ENCODE measurements around the gene WWOX.
"Not testable (repeated sequence)": the region's sequence is repeated elsewhere in the genome, so short reads cannot be mapped to it uniquely, and the experiment has no call there.

Gene WWOX
- 19.3 reads per million, percentile 46 among the genes with 10 or more reads in this experiment for total RNA-seq

- peak; percentile 95 for DNase-seq
Observed at GRCh38 chr16:78099271-78100111, at the start of gene WWOX. WWOX (plus strand) TSS chr16:78099654.

GRCh38 chr16:78050734-78051400 is 48.6 kb upstream of the WWOX start:
- DNase-seq, result no peak

GRCh38 chr16:78057803-78058564 is 41.5 kb upstream of the WWOX start:
- DNase-seq, result no peak

- not testable (repeated sequence) for DNase-seq
Observed at GRCh38 chr16:78059806-78060205, 39.6 kb upstream of the WWOX start.

GRCh38 chr16:78060295-78060694 is 39.2 kb upstream of the WWOX start:
- no peak for DNase-seq

GRCh38 chr16:78060809-78061208 is 38.6 kb upstream of the WWOX start:
- DNase-seq, result no peak

- DNase-seq, result no peak
Observed at GRCh38 chr16:78065319-78065718, 34.1 kb upstream of the WWOX start.

GRCh38 chr16:78069913-78070312 is 29.5 kb upstream of the WWOX start:
- DNase-seq, result no peak

- DNase-seq, result no peak
Observed at GRCh38 chr16:78072275-78072674, 27.2 kb upstream of the WWOX start.

- no peak for DNase-seq
Observed at GRCh38 chr16:78075800-78076199, 23.7 kb upstream of the WWOX start.

GRCh38 chr16:78081341-78081740 is 18.1 kb upstream of the WWOX start:
- no peak for DNase-seq

- DNase-seq, result no peak
Observed at GRCh38 chr16:78091419-78091818, 8.0 kb upstream of the WWOX start.

GRCh38 chr16:78092758-78093157 is 6.7 kb upstream of the WWOX start:
- no peak for DNase-seq

GRCh38 chr16:78094166-78094565 is 5.3 kb upstream of the WWOX start:
- DNase-seq, result no peak

- DNase-seq, result no peak
Observed at GRCh38 chr16:78094998-78095397, 4.5 kb upstream of the WWOX start.

- no peak for DNase-seq
Observed at GRCh38 chr16:78096386-78096785, 3.1 kb upstream of the WWOX start.

GRCh38 chr16:78097548-78097947 is 1.9 kb upstream of the WWOX start:
- no peak for DNase-seq

GRCh38 chr16:78098087-78098486 is 1.4 kb upstream of the WWOX start:
- no peak for DNase-seq

GRCh38 chr16:78098595-78099270 is 721 bp upstream of the WWOX start:
- DNase-seq, result no peak

GRCh38 chr16:78100112-78100467 is 636 bp downstream of the WWOX start:
- DNase-seq, result no peak

- no peak for DNase-seq
Observed at GRCh38 chr16:78102122-78102660, 2.7 kb downstream of the WWOX start.

- no peak for DNase-seq
Observed at GRCh38 chr16:78102865-78103264, 3.4 kb downstream of the WWOX start.

- DNase-seq, result no peak
Observed at GRCh38 chr16:78105517-78105916, 6.1 kb downstream of the WWOX start.

Data from effector CD4-positive, alpha-beta T cell (primary cell).